Uterus (tissue), 2 donors: ENCODE data around the gene KRT75.

Experiments used
- POLR2A ChIP-seq, 2 donors: fragments of 450-650 bp; IDR thresholded peaks; one replicate each; pipeline ENCODE4 v1.6.1; 2016; ENCODE audit warnings: antibody characterized with exemption in 2 of 2, mild to moderate bottlenecking in 1 of 2, moderate library complexity in 1 of 2
- TF ChIP-seq, protein P1 (sequence below), 4 experiments: fragments of 200-600 bp in 2 of 4; fragments of 450-650 bp in 2 of 4; sonication (generic) in 2 of 4; IDR thresholded peaks; one replicate each; pipeline ENCODE4 v1.5.1; 2016 to 2019; ENCODE audit warnings: antibody characterized with exemption in 4 of 4, mild to moderate bottlenecking in 2 of 4, moderate library complexity in 1 of 4

DNA sequence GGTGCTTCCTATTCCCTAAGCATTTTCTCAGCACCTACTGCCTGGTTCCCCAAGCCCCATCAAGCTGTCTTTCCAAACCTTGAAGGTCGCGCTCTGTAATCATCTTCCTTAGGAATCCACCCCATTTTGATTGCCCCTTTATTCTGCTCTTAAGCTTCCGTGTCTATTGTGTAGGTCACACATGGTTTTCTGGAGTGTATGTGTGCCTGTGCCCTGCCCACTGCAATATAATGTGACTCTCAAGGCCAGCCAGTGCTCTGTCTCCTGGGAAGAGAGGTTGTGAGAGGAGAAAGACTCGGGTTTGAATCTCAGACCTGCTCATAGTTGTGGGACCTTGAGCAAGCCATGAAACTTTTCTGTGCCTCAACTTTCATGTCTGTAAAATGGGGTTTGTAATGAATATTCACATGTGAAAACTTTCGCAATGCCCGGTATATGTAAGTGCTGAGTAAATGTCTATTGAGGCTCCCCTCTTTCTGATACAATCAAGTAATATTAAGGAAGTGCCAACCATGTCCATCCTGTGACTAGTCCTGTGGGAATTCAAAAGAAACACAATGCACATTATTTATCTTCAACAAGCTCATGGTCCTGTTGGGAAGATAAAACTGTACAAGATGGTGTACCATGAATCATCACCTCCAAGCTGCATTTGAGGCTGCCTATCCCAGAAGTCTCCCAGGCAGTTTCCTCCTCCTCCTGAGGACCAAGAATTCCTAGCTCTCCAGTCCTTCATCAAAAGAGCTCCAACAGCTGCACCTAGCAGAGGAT lies 774 bp upstream of the KRT75 start:
- TF ChIP-seq, protein P1, sequence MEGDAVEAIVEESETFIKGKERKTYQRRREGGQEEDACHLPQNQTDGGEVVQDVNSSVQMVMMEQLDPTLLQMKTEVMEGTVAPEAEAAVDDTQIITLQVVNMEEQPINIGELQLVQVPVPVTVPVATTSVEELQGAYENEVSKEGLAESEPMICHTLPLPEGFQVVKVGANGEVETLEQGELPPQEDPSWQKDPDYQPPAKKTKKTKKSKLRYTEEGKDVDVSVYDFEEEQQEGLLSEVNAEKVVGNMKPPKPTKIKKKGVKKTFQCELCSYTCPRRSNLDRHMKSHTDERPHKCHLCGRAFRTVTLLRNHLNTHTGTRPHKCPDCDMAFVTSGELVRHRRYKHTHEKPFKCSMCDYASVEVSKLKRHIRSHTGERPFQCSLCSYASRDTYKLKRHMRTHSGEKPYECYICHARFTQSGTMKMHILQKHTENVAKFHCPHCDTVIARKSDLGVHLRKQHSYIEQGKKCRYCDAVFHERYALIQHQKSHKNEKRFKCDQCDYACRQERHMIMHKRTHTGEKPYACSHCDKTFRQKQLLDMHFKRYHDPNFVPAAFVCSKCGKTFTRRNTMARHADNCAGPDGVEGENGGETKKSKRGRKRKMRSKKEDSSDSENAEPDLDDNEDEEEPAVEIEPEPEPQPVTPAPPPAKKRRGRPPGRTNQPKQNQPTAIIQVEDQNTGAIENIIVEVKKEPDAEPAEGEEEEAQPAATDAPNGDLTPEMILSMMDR (IDR thresholded peaks at IDR 0.05): no peak
- no peak for TF ChIP-seq POLR2A (IDR thresholded peaks at IDR 0.05)
